A673 (cell line): ENCODE measurements around the gene CTIF. TPM values are rescaled to one million over a fixed set of nuclear protein-coding genes. Genes with fewer than 3 reads are reported as not detected.
"Not testable (repeated sequence)": the region's sequence is repeated elsewhere in the genome, so short reads cannot be mapped to it uniquely, and the experiment has no call there.

Source experiments
- BruUV-seq: library from RNA; stranded (reverse); fragments of 400-500 nt; replicated peaks from 2 replicates; lab custom pipeline; 2021; lab: Mats Ljungman, UMichigan
- CTCF ChIA-PET: fragments of 300-600 bp; sonication (Branson Sonifier 250); formaldehyde crosslinking; loops from one replicate; lab custom pipeline; 2022; ENCODE audit warnings: antibody characterized with exemption; lab: Charles Lee
- POLR2A ChIA-PET: fragments of 300-600 bp; sonication (Branson Sonifier 250); formaldehyde crosslinking; loops from one replicate; lab custom pipeline; 2022; ENCODE audit warnings: antibody characterized with exemption; ENCODE audit not compliant: low non-redundant PET; lab: Charles Lee
- DNase-seq: peaks from one replicate; pipeline ENCODE4 v3.0.0-alpha.2; 2015; ENCODE audit warnings: low spot score
- H3K27ac ChIP-seq: fragments of 200-600 bp; sonication (generic); 2 replicates; pipeline ENCODE4 v1.5.1; 2016; ENCODE audit warnings: mixed run types, low read depth, mild to moderate bottlenecking, mixed read lengths, antibody characterized with exemption, low read length; ENCODE audit not compliant: poor library complexity, severe bottlenecking
- H3K27me3 ChIP-seq: fragments of 200-600 bp; sonication (generic); replicated peaks from 2 replicates; pipeline ENCODE4 v1.6.1; 2017; ENCODE audit warnings: mixed run types, low read depth, mild to moderate bottlenecking, mixed read lengths, antibody characterized with exemption, low read length; ENCODE audit not compliant: insufficient read depth, poor library complexity
- H3K36me3 ChIP-seq: fragments of 200-600 bp; sonication (generic); 2 replicates; pipeline ENCODE4 v1.6.1; 2016; ENCODE audit warnings: mixed run types, mild to moderate bottlenecking, mixed read lengths, antibody characterized with exemption, low read length; ENCODE audit not compliant: insufficient read depth, poor library complexity, severe bottlenecking
- H3K4me1 ChIP-seq: fragments of 200-600 bp; sonication (generic); 2 replicates; pipeline ENCODE4 v1.6.1; 2017; ENCODE audit warnings: mixed run types, mild to moderate bottlenecking, mixed read lengths, antibody characterized with exemption, low read length; ENCODE audit not compliant: insufficient read depth, poor library complexity, severe bottlenecking
- H3K4me3 ChIP-seq: fragments of 200-600 bp; sonication (generic); 2 replicates; pipeline ENCODE4 v1.5.1; 2016; ENCODE audit warnings: low read depth, mixed run types, mild to moderate bottlenecking, mixed read lengths, low read length; ENCODE audit not compliant: poor library complexity, severe bottlenecking
- H3K9me3 ChIP-seq: fragments of 200-600 bp; sonication (generic); 2 replicates; pipeline ENCODE4 v1.6.1; 2016; ENCODE audit warnings: mixed run types, low read depth, mild to moderate bottlenecking, mixed read lengths, antibody characterized with exemption, low read length; ENCODE audit not compliant: poor library complexity, severe bottlenecking
- EZH2 ChIP-seq: fragments of 200-600 bp; sonication (generic); IDR thresholded peaks from 2 replicates; pipeline ENCODE4 v1.6.1; 2017; ENCODE audit warnings: borderline replicate concordance, low read depth, mild to moderate bottlenecking, mixed read lengths, antibody characterized with exemption, low read length; ENCODE audit not compliant: poor library complexity, severe bottlenecking
- intact Hi-C: fragments of 100-400 bp; cut with micrococcal nuclease; formaldehyde crosslinking; loops from one replicate; pipeline ENCODE4 v1.10.0; 2022; ENCODE audit not compliant: unreplicated experiment
- total RNA-seq: library from RNA; stranded (reverse); gene quantifications from 2 replicates; pipeline ENCODE4 v1.2.3, GENCODE V29; 2021
- TF ChIP-seq, protein P1 (sequence below): fragments of 300-800, 200-600 bp; sonication (generic); conservative IDR thresholded peaks from 2 replicates; pipeline ENCODE4 v1.5.1; 2017; ENCODE audit warnings: low read depth, mild to moderate bottlenecking, antibody characterized with exemption, low read length, moderate library complexity, mixed read lengths

The CTIF gene
- total RNA-seq, 1 experiment from 2014 or later = 23.5 TPM

DNA sequence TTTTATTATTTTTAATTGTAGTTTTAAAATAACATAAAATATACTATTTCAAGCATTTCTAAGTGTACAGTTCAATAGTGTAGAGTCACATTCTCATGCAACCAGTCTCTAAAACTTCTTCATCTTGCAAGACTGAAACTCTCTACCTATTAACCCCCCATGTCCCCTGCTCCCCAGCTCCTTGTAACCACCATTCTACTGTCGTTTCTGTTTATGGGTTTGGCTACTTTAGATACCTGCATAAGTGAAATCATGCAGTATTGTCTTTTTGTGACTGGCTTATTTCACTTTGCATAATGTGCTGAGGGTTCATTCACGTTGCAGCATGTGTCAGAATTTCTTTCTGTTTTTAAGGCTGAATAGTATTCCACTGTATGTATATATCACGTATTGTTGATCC lies 272.6 kb downstream of the CTIF start:
- TF ChIP-seq, protein P1, sequence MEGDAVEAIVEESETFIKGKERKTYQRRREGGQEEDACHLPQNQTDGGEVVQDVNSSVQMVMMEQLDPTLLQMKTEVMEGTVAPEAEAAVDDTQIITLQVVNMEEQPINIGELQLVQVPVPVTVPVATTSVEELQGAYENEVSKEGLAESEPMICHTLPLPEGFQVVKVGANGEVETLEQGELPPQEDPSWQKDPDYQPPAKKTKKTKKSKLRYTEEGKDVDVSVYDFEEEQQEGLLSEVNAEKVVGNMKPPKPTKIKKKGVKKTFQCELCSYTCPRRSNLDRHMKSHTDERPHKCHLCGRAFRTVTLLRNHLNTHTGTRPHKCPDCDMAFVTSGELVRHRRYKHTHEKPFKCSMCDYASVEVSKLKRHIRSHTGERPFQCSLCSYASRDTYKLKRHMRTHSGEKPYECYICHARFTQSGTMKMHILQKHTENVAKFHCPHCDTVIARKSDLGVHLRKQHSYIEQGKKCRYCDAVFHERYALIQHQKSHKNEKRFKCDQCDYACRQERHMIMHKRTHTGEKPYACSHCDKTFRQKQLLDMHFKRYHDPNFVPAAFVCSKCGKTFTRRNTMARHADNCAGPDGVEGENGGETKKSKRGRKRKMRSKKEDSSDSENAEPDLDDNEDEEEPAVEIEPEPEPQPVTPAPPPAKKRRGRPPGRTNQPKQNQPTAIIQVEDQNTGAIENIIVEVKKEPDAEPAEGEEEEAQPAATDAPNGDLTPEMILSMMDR = no peak
- TF ChIP-seq EZH2 = no peak
- H3K4me3 ChIP-seq = no peak overlapping the region
- no peak for DNase-seq
- BruUV-seq = no TSS peak
- peaks cover 26% of the 10 kb centered on the region for H3K4me1 ChIP-seq
- POLR2A ChIA-PET = no interaction called here
- intact Hi-C loops = no loop called here
- CTCF ChIA-PET = no interaction called here
- H3K27ac ChIP-seq = no peak overlapping the region
- no peaks in the 10 kb centered on the region for H3K27me3 ChIP-seq
- no peaks in the 10 kb centered on the region for H3K36me3 ChIP-seq
- H3K9me3 ChIP-seq = no peaks in the 10 kb centered on the region

DNA sequence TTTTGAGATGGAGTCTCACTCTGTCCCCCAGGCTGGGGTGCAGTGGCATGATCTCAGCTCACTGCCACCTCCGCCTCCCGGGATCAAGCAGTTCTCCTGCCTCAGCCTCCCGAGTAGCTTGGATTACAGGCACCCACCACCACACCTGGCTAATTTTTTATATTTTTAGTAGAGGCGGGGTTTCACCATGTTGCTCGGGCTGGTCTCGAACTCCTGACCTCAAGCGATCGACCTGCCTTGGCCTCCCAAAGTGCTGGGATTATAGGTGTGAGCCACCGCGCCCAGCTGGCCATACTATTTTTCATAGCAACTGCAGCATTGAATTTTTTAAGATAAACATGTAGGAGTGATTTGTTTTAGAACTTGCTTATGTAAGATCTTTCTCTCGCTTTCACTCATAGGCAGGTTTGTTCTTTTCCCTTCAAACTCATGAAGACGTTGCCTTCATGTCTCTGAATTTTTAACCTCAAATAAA lies 273.2 kb downstream of the CTIF start:
- intact Hi-C loops, DNase-seq, H3K27ac ChIP-seq, POLR2A ChIA-PET, H3K4me3 ChIP-seq, CTCF ChIA-PET, H3K27me3 ChIP-seq, H3K9me3 ChIP-seq, BruUV-seq, H3K36me3 ChIP-seq: not testable (repeated sequence)
- peaks cover 22% of the 10 kb centered on the region for H3K4me1 ChIP-seq

DNA sequence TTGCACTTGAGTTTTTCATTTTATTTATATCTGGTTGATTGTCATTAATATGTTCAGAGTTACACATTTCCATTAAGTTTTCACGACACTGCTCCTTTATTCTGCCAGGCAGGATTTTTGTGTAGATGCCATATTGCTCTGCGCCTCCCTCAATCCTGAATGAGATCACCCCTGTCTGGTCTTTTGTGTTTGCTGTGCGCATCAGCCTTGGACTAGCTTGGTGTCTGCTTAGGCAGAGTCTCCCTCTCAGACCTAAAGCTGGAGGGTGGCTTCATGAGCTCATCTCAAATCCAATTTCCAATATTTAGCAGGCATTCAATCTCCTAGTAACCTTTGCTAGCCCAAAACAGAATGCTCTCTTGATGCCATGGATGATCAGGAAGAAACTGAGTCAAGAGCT lies 274.5 kb downstream of the CTIF start:
- Histone ChIP-seq H3K4me3 (no peak overlapping the region), H3K36me3 (no peaks in the 10 kb centered on the region), H3K27ac (no peak overlapping the region), H3K4me1 (peaks cover 11% of the 10 kb centered on the region), H3K9me3 (no peaks in the 10 kb centered on the region), H3K27me3 (no peaks in the 10 kb centered on the region)
- intact Hi-C loops = no loop called here
- no TSS peak for BruUV-seq
- POLR2A ChIA-PET = no interaction called here
- no peak for TF ChIP-seq EZH2
- TF ChIP-seq, protein P1 = no peak
- CTCF ChIA-PET = no interaction called here
- DNase-seq = no peak

DNA sequence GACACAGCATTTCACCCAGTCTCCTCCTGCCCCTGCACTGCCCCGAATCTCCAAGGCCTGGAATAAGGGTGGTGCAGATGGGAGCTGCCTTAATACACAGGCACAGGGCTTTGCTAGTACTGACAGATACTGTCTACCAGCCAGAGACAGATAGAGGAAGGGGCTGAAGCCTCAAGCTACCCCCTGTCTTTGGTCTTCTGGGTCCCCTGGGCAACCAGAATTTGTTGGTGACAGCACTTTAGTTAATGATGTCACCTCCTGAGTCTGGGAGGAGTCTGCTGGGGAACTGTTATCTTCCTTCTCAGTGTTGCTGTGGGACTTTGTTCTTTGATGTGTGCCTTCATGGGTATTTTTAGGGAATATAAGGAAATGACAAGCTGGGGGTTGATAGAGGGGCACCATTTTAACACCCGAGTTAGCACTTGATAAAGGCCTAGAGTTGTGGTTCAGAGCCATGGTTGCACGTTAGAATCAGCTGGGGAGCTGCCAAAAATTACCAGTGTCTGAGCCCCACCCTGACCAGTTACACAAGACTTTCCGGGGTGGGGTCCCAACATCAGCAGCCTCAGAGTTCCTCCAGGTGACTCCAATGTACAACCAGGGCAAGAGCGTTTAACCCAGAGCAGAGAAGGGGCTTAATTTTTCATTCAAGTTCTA lies 275.1 kb downstream of the CTIF start:
- no peak for DNase-seq
- TF ChIP-seq, protein P1 = no peak
- no peak for TF ChIP-seq EZH2
- Histone ChIP-seq H3K27ac (no peak overlapping the region), H3K4me3 (no peak overlapping the region), H3K9me3 (no peaks in the 10 kb centered on the region), H3K27me3 (no peaks in the 10 kb centered on the region), H3K36me3 (no peaks in the 10 kb centered on the region), H3K4me1 (peaks cover 5% of the 10 kb centered on the region)
- POLR2A ChIA-PET = no interaction called here
- intact Hi-C loops = no loop called here
- BruUV-seq = no TSS peak
- CTCF ChIA-PET = no interaction called here
